ENCODE results near the gene RANBP3.

RANBP3 gene

DNA sequence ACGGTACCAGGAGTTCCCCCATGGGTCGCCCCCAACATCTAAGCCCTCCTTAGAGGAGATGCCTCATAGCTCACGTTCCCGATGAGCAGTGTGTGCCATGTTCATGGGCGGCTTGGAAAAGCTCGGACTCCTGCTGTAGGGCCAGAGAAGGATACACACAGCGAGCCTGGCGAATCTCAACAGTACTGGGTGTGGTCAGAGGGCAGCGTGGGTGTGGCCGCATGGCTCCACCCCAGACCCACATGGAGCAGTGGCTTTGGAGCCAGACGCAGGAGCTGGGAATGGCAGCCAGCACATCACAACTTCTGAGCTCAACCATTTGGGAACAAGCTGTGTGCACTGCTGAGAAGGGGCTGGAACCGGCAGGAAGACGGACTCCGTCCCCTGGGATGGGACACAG lies 48.3 kb downstream of the RANBP3 start:
- DNase-seq (ENCODE audit: low read depth in 2 of 2), result no peak

DNA sequence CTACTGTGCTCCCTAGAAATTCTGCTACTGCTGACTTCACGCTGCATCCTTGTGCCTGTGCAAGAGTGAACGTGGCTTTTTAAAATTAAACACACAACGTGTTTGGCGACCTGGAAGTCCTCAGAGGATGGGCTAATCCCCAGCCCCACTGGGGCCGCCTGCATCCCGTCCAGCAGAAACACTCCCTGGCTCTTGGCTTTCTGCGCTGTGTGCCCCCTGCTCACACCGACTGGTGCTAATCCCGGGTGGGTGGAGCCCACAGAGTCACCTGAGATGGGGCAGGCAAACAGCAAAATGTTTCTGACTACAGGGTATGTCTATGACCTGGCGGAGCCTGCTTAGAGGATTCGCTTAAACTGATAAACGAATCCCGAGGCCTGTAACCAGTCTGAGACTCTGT lies 48.8 kb downstream of the RANBP3 start:
- no peak for DNase-seq (ENCODE audit: low read depth in 2 of 2)

DNA sequence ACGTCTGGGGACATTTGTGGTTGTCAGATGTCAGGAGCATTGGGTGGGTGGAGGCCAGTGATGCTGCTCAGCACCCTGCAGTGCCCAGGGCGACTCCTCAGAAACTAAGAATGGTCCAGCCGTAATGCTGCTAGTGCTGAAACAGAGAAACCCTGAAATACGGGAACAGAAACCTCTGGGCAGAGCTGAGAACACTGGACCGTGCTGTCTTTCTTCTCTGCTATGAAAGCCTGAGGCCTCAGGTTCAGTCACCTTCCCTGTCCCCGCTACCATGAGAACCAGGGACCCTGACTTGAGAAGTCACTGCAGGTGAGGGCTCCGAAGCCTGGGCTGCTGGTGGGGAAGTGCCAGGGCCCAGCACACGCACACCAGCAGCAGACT lies 50.5 kb downstream of the RANBP3 start:
- no peak for DNase-seq (ENCODE audit: low read depth in 2 of 2)

DNA sequence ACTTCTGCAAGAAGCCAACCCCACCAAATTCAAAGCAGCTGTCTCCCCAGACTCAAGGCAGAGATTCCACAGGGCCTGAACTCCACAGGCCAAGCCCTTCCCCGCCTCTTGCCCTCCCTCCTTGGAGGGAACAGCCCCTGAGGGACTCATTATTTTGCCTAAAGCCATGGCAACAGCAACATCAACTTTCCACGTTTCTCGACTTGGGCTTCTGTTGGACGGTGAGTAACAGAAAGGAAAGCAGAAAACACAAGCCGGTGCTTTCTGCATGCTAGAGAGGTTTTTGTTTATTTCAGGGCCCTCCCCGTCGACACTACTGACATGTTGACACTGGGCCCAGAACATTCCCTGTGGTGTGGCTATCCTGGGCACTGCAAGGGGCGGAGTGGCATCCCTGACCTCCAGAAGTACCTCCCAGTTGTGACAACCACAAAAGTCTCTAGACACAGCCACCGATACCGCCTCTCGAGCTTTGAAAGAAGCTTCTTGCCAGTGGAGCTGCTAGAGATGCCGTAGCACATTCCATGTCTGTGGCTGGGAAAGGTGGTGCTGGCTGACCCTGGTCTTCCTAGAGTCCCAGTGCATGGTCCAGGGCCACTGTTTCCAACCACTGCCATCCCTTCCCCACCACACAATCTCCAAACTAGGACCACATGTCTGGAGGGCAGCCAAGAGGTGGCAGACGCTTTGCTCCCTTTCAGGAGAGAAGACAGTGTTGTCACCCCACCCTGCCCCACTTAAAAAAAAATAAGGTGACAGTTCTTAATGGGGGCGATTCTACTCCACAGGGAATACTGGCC lies 51.1 kb downstream of the RANBP3 start:
- no peak for DNase-seq (ENCODE audit: low read depth in 2 of 2)

DNA sequence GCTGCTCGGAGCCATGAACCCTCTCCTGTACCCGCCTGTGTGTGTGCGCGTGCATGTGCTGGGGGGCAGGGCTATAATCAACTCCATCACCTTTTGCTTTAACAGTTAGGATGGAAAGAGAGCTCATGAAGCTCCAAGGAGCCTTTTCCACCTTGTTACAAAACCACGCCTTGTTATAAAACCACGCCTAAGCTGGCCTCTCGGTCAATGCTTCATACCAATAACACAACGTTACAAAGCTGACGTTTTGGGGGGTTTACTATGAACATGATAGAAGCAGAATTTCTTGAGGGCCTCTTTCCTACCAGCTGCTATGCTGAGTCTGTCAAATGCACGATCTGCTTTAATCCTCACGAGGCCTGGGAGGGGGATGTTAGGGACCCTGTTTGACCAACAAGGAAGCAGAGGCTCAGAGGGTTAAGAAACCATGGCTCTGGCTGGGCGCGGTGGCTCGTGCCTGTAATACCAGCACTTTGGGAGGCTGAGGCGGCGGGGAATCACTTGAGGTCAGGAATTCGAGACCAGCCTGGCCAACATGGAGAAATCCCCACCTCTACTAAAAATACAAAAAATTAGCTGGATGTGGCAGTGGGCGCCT lies 52.0 kb downstream of the RANBP3 start:
- DNase-seq (ENCODE audit: low read depth in 2 of 2), result no peak

DNA sequence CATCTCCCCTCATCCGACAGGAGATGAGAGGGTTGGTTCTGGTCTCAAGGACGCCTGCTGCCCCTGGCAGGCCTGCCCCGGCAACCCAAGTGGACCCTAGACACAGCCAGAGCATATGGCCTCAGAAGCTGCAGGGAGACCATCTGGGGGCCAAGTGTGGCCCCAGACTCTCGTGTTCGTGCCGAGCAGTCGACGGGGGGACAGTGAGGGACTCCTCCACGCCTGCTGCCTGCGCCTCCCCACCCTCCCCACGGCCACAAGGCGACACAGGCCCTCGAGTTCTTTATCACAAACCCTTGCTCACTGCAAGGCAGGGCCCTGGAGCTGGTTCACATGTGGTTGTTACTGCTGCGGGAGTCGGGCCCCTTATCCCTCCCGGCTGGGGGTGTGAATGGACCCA lies 54.6 kb downstream of the RANBP3 start:
- DNase-seq (ENCODE audit: low read depth in 2 of 2), result no peak

DNA sequence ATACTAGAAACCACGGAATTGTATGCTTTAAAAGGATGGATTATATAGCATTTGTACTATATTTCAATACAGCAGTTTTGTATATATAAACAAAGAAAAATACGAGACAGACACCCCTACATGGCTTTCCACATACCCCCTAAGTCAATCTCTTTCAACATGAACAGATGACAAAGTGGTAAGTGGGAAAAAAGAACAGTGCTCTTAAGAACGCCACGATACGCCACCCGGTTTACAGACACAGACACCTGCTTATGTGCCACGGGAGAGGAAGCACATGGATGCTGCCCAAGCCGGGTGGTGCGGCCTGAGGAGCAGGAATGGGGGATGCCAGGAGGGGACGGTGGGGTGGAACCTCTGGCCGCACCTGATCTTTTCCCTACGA lies 55.8 kb downstream of the RANBP3 start:
- DNase-seq (ENCODE audit: low read depth in 2 of 2), result no peak

DNA sequence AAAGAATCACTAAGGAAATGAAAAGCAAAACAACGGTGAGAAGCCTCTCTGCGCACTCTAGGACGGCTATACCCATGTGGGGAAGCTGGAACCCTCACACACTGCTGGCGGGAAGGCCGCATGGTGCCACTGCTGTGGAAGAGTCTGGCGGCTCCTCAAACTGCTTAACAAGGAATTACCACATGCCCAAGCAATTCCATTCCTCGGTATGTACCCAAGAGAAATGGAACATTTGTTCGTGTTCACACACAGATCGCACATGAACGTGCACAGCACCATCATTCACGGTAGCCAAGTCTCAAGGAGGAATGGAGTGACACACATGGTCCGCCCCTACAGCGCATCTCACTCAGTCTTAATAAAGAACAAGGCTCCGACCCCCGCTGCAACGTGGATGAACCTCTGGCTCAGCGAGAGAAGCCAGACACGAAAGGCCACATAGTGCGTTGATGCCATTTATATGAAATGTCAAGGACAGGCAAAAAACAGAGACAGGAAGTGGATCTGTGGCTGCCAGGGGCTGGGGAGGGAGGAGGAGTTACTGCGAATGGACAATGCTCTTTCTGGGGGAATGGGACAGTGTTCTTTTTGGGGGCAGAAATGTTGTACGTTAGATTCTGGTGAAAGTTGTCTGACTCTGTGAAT lies 56.3 kb downstream of the RANBP3 start:
- DNase-seq (ENCODE audit: low read depth in 2 of 2), result no peak

DNA sequence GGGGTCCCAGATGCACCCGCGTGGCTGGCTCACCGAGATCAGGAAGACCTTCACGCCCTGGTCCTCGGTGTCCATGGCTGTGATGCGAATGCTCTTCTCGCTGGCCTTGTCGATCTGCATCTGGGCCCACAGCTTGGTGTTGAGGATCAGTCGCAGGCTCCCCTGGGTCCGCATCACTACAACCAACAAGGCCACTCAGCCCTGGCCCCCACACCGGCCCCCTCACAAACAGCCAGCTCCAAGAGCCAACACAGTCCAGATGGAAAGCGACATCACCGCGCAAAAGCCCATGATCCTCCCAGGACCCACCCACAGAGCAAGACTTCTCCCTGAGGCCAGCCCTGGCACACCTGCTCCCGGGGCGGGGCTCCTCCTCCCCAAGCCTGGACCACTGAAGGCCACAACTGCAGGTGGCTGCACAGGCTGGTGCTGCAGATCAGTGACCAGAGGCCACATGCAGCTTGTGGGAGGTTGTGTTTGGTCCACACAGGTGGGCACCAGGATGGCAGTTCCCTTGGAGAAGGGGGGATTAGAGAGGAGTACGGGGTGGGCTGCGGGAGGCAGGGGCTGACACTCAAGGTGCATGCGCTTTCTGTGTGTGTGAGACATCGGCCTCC lies 59.4 kb downstream of the RANBP3 start:
- DNase-seq (ENCODE audit: low read depth in 2 of 2), result no peak

DNA sequence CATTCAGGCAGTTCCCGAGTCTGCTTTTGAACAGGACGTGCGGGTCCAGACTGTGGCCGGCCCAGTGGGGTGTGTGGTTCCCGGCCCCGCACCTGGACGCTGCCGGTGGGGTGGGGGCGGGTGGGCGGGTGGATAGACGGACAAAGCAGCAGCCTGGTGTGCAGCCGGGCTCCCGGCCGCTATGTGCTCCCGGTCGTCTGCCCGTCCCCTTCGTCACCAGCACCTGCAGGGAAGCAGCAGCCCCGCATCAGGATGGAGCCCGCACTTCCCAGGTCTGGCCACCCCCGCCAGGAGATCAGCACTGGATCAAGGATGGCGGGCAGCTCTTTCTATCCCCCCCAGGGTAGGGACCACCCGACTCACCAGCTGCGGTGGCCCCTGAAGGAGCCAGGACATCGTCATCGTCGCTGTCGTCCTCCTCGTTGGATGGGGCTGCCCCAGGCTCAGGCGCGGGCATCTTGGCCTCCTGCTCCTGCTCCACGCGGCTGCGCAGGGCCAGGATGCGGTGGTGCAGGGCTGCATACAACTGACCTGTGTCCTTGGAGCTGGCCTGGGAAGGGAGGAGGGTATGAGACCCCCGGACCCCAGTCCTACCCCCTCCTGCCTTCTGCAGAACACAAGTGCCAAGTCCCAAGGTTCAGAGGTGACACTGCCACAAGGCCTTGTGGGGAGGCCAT lies 60.4 kb downstream of the RANBP3 start:
- DNase-seq (ENCODE audit: low read depth in 2 of 2), result no peak

DNA sequence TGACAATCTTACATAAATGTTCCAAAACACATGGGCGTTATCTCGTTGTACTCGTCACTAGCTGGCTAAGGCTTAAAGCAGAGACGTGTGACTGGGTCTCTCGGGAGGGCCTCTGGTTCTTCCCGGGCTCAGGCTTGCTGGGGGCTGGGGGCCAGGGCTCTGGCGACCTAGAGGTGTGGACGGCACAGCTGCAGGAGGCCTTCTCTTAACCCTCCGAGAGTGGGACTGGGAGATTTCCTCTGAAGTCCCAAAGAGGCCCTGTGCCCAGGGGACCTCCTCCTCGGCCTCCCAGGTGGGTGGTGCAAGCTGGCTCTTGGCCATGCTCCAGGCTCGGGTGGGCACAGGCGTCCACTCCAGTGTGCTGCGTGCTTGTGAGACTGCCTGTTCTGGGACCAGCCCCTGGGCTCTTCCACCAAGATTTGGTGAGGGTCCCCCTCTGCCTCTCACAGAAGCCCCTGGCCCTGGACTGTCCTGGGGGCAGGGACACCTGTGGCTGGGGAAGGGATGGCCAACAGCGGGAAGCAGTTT lies 61.7 kb downstream of the RANBP3 start:
- no peak for DNase-seq (ENCODE audit: low read depth in 2 of 2)

DNA sequence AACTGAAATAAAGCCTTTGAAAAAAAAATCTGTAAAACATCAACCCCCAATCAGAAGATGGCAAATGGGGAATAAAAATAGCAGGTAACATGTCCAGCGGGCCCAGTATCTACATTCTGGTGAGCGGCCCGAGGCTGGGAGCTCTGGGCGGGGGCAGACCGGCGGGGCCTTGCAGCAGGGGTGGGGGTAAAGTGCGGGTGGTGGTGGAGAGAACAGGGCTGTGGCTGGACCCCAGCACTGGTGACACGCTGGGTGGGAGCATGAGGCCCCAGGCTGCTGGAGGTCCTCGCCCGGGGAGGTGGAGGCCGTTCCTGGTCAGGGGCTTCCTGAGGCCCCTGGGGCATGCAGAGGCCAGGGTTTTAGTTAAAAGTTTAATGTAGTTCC lies 62.2 kb downstream of the RANBP3 start:
- no peak for DNase-seq (ENCODE audit: low read depth in 2 of 2)

DNA sequence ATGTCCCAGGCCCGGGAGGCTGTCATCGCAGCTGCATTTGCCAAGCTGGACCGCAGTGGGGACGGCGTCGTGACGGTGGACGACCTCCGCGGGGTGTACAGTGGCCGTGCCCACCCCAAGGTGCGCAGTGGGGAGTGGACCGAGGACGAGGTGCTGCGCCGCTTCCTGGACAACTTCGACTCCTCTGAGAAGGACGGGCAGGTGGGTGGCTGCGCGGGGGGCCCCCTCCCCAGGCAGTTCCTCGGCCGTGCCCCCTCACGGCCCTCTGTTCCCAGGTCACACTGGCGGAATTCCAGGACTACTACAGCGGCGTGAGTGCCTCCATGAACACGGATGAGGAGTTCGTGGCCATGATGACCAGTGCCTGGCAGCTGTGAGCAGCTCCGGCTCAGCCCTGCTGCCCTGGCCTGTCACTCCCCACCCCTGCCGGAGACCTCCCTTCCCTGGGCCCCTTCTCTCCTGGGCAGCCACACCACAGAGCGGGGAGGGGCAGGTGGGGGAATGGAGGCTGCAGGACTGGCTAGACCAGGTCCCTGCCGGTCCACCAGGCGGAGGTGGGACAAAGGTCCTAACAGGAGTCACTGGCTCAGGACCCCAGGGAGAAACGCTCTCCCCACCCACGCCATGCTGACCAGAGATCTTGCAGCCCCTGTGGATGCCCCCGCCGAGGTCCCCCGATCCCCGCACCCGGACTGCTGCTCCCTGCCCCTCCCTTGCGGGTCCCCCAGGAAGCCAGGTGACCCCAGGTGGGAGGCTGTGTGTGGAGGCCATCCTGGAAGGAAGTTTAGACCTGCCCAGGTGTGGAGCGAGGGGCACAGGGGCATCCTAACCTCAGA lies 62.8 kb downstream of the RANBP3 start:
- no peak for DNase-seq (ENCODE audit: low read depth in 2 of 2)

DNA sequence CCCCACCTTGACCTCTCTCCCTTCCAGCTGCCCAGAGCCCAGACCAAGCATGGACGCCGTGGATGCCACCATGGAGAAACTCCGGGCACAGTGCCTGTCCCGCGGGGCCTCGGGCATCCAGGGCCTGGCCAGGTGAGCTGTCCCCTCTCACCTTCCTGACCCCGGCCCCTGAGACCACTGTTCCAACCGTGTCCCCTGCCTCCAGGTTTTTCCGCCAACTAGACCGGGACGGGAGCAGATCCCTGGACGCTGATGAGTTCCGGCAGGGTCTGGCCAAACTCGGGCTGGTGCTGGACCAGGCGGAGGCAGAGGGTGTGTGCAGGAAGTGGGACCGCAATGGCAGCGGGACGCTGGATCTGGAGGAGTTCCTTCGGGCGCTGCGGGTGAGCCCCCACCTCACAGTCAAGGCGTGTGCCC lies 63.6 kb downstream of the RANBP3 start:
- no peak for DNase-seq (ENCODE audit: low read depth in 2 of 2)

DNA sequence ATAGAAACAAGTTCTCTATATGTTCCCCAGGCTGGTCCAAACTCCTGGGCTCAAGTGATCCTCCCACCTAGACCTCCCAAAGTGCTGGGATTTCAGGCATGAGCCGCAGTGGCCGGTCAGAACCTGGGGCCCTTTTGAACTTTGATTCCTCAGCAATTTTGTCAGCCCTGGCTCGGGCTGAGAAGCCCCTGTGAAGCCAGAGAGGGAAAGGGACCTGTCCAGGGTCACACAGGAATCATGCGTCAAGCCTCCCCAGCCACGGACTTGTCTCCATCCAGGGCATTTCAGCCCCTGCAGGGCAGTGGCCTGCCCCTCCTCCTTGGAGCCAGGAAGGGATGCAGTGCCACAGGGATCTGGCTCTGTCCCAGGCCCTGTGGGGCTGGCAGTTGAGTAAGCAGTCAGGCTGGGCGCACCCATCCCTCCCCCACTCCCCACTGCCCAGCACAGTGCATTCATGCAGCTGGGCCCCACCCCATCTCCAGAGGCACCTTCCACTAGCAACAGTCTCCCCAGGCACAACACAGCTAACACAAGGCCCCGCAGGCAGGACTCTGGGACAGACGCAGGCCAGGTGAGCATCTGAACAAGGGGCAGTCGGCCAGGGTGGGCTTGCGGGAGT lies 64.1 kb downstream of the RANBP3 start, which contains the start of gene CAPS:
TSS of gene CAPS (plus strand) at position 516 of the 619 bp plus-strand sequence. CDS start 153 bp downstream, outside the sequence.
- no peak for DNase-seq (ENCODE audit: low read depth in 2 of 2)

DNA sequence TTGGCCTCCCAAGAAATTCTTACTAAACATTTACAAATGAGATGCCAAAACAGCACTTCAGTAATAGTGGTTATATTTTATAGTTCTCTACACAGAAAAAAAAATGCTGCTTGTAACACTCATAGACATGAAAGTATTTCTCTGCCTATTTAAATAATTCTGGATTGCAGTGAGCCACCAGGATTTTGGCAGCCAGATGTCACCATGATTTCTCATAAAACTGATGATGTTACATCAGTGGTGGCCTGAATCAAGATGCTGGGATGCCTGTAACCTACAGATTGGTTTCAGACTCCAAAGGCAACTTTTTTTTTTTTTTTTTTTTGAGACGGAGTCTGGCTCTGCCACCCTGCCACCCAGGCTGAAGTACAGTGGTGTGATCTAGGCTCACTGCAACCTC lies 66.6 kb downstream of the RANBP3 start:
- DNase-seq (ENCODE audit: low read depth in 2 of 2), result no peak

DNA sequence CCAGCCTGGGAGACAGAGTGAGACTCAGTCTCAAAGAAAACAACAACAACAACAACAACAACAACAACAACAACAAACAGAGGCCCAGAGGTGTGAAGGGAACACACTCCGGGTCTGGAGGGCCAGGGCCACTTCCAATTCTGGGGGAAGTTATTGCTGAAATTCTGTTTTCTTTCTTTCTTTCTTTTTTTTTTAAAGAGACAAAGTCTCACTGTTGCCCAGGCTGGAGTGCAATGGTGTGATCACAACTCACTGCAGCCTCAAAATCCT lies 67.4 kb downstream of the RANBP3 start:
- DNase-seq (ENCODE audit: low read depth in 2 of 2), result no peak

DNA sequence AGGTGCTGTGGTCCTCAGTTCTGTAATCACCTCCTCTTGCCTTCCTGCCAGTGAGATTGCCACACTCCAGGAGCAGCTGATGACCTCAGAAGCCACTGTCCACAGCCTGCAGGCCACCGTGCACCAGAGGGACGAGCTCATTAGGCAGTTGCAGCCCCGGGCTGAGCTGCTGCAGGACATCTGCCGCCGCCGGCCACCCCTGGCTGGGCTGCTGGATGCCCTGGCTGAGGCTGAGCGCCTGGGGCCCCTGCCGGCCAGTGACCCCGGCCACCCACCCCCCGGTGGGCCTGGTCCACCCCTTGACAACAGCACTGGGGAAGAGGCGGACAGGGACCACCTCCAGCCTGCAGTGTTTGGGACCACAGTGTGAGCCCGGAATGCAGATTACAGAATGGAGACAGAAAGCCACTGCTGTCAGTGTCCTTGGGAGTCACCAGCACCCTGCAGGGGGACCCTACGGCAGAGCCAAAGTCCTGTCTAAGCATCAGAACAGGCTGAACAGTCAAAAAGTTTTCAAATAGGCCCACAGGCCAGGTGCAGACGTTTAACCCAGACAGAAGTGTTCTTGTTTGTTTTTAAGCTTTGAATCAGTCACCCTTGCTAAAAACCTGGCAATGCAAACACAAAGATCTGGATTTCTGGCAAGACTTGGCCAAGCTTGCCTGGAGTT lies 69.0 kb downstream of the RANBP3 start:
- DNase-seq (ENCODE audit: low read depth in 2 of 2), result no peak

DNA sequence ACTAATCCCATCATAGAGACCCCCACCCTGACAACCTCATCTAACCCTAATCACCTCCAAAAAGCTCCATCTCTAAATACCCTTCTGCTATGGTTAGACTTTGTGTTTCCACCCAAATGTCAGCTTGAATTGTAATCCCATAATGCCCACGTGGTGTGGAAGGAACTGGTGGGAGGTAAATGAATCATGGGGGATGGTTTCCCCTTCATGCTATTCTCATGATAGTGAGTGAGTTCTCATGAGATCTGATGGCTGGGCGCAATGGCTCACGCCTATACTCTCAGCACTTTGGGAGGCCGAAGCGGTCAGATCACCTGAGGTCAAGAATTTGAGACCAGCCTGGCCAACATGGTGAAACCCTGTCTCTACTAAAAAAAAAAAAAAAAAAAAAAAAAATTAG lies 70.7 kb downstream of the RANBP3 start:
- no peak for DNase-seq (ENCODE audit: low read depth in 2 of 2)

DNA sequence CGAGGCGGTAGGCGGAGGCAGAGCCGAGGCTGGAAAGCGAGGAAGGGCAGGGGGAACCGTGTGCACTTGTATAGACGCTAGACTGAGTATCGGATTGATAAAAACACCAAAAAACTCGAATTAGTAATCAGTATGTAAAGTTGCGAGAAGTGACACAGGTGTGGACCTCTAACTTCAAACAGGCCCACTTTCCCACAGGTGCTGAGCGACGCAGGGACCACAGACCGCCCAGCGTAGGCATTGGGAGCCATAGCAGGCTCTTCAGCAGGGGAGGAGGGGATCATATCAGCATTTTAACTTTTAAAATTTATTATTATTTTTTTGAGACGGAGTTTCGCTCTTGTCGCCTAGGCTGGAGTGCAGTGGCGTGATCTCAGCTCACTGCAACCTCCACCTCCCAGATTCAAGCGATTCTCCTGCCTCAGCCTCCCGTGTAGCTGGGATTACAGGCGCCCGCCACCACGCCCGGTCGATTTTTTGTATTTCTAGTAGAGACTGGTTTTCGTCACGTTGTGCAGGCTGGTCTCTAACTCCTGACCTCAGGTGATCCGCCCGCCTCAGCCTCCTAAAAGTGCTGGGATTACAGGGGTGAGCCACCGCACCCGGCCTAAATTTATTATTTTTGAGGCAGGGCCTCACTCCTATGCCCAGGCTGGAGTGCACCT lies 72.7 kb downstream of the RANBP3 start:
- no peak for DNase-seq (ENCODE audit: low read depth in 2 of 2)

All from stimulated activated CD4-positive, alpha-beta T cell treated with anti-CD3 and anti-CD28 coated beads, Interleukin-4, amount 100 ng/mL, for 48 hours (primary cell).